GM21526 (cell line): ENCODE results near the gene PPP1R14D.

Experiments
- ATAC-seq: cut with Tn5 transposase; IDR thresholded peaks from one replicate; pipeline ENCODE4 v1.9.1; 2021; ENCODE audit warnings: moderate library complexity; ENCODE audit not compliant: unreplicated experiment, low FRiP score

Gene PPP1R14D

DNA sequence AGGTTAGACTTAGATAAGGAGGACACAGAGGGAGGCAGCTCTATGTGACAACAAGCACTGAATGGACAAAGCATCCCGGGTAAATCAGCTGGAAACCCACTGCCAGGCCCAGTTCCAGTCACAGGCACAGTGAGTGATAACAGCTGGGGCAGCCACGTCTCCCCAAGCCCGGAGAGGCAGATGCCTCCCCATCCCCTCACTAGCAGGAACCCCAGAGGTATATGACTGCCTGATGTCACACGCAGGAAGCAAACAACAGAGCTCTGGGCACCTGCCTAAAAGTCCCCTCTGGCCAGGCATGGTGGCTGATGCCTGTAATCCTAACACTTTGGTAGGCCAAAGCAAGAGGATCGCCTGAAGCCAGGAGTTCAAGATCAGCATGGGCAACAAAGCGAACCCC is 40.5 kb downstream of the PPP1R14D start:
- no peak for ATAC-seq

- no peak for ATAC-seq
Measured at GRCh38 chr15:40787344-40787841, 41.1 kb downstream of the PPP1R14D start.

DNA sequence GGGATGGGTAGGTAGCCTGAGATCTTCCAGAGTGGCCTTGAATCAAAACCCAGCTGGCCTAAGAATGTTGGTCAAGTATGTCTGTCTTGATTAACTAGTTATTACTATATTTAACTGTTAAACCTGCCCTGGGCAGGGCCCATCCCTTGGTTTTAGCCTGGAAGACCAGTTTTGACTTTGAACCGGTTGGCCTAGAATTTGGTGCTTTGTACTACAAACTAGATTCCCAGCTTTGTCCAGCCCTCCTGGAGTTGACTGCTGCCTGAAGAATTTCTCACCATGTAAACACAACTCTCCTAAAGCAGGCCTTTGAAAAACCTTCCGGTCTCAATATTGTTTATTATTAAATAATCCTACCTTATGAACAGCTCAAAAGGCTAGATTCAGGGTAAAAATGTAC is 42.7 kb downstream of the PPP1R14D start:
- ATAC-seq: no peak

DNA sequence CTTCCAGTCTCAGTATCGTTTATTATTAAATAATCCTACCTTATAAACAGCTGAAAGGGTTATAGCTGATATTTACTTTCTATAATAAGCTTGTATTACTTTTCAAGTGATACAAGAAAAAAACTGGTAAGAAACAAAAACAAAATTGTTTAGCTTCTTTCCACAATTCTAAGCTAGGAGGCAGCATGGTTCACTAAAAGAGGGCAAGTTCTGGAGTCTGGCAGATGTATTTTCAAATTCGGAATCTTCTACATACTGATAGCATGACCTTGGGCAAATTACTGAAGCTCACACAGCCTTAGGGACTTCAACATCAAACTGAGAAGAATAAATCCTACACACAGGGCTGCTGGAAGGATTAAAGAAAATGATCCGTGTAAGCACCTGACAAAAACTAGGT is 43.3 kb downstream of the PPP1R14D start:
- no peak for ATAC-seq

GRCh38 chr15:40782609-40783227 is 45.8 kb downstream of the PPP1R14D start:
- ATAC-seq: peak; percentile 67

GRCh38 chr15:40776537-40777141 is 51.9 kb downstream of the PPP1R14D start:
- no peak for ATAC-seq

GRCh38 chr15:40775740-40776536 is 52.6 kb downstream of the PPP1R14D start:
- no peak for ATAC-seq

- ATAC-seq: no peak
Measured at GRCh38 chr15:40775007-40775406, 53.5 kb downstream of the PPP1R14D start.

GRCh38 chr15:40773902-40774301 is 54.6 kb downstream of the PPP1R14D start:
- ATAC-seq: no peak

DNA sequence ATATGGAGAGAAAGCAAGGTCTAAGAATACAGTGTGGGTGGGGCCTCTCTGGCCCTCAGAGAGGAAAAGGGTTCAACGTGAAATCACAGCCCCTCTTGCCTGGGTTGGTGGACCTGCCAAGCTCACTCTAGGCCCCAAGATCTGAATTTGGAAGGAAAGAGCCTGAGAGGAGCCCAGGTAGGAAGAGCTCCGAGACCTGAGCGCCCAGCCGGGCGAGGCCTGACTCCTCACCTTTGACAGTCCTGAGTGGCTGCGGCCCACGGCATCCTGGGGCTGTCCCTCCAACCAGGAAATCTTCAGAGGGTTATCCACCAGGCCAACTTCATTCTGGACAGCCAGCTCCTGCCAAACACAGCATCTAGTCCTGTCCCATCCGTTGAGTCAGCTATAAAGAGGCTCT is 55.0 kb downstream of the PPP1R14D start:
- no peak for ATAC-seq

DNA sequence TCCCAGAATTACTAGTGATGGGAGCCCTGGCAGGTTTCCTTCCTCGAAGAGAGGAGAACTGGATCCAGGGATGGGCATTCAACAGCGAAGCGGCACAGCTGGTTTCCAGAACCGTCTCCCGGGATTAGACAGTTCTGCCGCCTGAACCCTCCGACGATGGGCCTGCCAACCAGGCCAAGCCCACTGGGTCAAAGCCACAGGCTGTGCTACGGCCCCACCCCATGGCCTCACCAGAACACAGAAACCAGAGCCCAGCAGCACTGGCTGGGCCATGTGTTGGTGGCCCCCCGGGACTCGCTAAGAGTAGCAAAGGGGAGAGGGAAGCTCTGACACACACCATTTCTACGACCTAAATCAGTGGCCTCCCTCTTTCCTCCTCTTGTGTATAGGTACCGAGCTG is 56.5 kb downstream of the PPP1R14D start:
- no peak for ATAC-seq

GRCh38 chr15:40771242-40771641 is 57.3 kb downstream of the PPP1R14D start:
- ATAC-seq: no peak

- ATAC-seq: no peak
Measured at GRCh38 chr15:40770147-40770721, 58.3 kb downstream of the PPP1R14D start.

DNA sequence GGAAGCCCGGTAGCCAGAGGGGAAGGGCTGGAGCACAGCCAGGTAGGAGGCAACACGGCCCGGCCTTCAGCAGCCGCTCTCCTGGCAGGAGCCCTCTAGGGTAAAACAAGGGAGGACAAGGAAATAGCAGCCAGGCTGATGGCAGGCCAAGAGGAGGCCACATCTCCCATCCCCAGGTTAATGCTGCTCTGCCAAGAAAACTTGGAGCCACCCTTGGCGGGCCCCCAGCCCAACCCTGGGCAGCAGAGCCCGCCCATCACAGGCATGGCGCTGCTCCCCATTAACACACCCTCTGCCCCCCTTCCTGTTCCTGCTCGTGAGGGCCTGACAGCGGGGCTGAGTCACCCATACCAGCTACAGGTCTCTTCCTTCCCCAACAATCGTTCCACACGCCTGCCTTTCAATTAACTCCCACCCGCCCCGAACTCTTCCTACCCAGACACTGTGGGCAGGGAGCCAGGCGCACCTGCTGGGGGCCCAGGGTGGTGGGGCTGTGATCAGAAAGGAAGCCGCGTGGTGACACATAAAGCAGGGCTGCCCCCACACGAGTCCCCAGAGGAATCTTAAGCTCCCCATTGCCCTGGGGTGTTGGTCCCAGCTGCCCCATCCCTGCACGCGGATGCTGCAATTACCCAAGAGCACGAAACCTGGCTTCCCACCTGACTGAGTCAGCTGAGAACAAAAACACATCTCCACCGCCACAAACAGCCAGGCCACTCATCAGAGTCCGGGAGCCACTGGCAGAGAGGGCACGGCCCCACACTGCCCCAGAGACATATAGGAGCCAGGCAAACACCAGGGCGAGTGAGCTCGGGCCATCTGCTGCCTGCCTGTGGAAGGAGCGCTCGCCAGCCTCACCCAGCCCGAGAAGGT is 59.0 kb downstream of the PPP1R14D start, which contains the start of gene C15orf62:
Gene C15orf62 (plus strand): TSS at position 707 of the 873 bp plus-strand sequence. CDS start 516 bp downstream, outside the sequence.
- no peak for ATAC-seq

DNA sequence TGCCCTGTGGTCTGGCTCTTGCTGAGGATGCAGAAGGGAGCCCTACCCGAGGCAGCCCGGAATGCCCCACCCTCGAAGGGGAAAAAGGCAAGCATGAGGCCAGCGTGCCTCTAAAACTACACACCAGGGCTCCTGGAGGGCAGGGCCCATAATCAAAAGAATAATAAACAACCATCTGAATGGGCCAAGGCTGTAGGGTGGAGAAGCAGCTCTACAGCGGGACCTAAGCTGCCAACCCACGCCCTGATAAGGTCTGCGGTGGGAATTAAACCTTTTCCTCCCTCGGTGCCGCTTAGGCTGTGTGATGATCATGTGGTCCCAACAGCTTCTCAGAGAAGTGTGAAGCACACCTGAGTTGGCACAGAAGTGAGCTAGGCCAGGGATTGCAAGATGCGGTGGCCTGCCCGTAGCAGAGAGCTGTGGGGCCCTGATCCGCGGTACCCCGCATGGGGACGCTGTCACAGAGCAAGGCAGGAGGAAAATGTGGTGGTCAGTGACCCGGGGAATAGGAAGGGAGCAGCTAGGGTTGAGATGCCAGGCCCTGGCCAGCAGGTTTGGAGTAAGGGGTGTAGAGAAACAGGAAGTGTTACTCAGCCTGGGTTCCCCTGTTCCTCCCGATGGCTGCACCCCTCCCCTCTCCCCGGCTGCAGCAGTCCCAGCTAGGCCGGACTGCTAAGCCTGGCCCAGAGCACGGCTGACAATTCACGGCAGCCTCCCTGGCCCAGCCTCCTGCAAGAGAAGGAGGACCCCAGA is 59.8 kb downstream of the PPP1R14D start:
- ATAC-seq: no peak

DNA sequence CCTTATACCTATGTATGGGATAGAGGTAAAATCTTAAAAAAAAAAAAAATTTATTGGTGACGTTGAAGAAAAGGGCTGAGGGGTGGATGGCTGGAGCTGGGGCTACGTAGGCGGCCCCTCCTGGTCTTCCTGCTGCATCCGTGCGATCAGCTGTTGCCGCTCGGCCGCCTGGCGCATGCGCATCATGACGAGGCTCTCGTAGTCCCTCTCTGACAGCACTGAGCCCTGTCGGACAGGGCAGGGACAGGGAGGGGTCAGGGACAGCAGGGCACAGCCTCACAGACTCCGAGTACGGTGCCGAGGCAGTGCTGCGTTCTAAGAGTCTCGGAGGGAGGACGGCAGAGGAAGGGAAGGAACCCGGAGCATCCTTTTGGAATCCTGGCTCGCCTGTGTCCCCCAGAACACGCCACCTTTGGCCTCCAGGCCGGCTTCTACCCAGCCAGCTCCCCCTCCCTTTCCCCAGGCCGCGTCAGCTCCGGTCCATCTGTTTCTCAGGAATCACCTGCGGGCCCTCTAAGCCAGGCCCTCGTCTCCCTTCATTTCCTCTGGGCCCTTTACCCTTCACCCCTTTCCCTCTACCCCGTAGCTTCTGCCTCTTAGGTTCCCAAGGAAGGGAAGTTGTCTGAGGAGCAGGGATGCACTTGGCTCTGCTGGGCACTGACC is 60.5 kb downstream of the PPP1R14D start:
- ATAC-seq: no peak

- ATAC-seq: no peak
Measured at GRCh38 chr15:40766906-40767837, 61.3 kb downstream of the PPP1R14D start.
